CD14-positive monocyte (primary cell): Measurements from ENCODE around the gene CYP19A1. TPM values are rescaled to one million over a fixed set of nuclear protein-coding genes. Genes with fewer than 3 reads are reported as not detected.

Source experiments
- DNase-seq, 3 donors: peaks; one replicate each; pipeline ENCODE4 v3.0.0-alpha.2; 2011 to 2022
- H2AFZ ChIP-seq: 2 replicates; pipeline ENCODE4 v1.6.0; 2012; ENCODE audit warnings: mild to moderate bottlenecking, low read depth, low read length, inconsistent platforms; ENCODE audit not compliant: insufficient read depth, poor library complexity, severe bottlenecking
- H3K27ac ChIP-seq, 2 donors: 1 replicate in 1 of 2; 2 replicates in 1 of 2; pipeline ENCODE4 v1.5.1; 2012 to 2013; ENCODE audit warnings: low read length in 2 of 2, control low read depth in 1 of 2, inconsistent platforms in 1 of 2, low read depth in 1 of 2, mild to moderate bottlenecking in 1 of 2
- H3K27me3 ChIP-seq, 2 donors: one replicate each; pipeline versions ENCODE4 v1.6.0 to v1.6.1; 2011 to 2013; ENCODE audit warnings: low read length in 2 of 2; ENCODE audit not compliant: control insufficient read depth in 2 of 2, insufficient read depth in 2 of 2
- H3K36me3 ChIP-seq, 2 donors: replicated peaks in 1 of 2; 1 replicate in 1 of 2; 2 replicates in 1 of 2; pipeline versions ENCODE4 v1.5.1 to v1.6.1; 2012 to 2013; ENCODE audit warnings: low read length in 2 of 2, control low read depth in 1 of 2, inconsistent platforms in 1 of 2, mild to moderate bottlenecking in 1 of 2; ENCODE audit not compliant: insufficient read depth in 2 of 2, control insufficient read depth in 1 of 2
- H3K4me1 ChIP-seq, 2 donors: 1 replicate in 1 of 2; 2 replicates in 1 of 2; pipeline versions ENCODE4 v1.5.1 to v1.6.1; 2012 to 2013; ENCODE audit warnings: low read length in 2 of 2, control low read depth in 1 of 2, inconsistent platforms in 1 of 2, mild to moderate bottlenecking in 1 of 2, moderate library complexity in 1 of 2; ENCODE audit not compliant: insufficient read depth in 2 of 2, control insufficient read depth in 1 of 2
- H3K4me2 ChIP-seq: replicated peaks from 2 replicates; pipeline ENCODE3; 2012; ENCODE audit warnings: low read length, moderate library complexity, mild to moderate bottlenecking; ENCODE audit not compliant: poor library complexity, severe bottlenecking; ENCODE audit errors: extremely low read depth
- H3K4me3 ChIP-seq, 3 experiments: fragments of 200-600 bp in 1 of 3; sonication (generic) in 1 of 3; replicated peaks in 1 of 3; 1 replicate in 2 of 3; 2 replicates in 1 of 3; pipeline ENCODE4 v1.5.1; 2011 to 2013; ENCODE audit warnings: low read length in 3 of 3, mild to moderate bottlenecking in 3 of 3, control low read depth in 2 of 3, low read depth in 2 of 3, inconsistent platforms in 1 of 3, moderate library complexity in 1 of 3
- H3K79me2 ChIP-seq: 2 replicates; pipeline ENCODE4 v1.6.0; 2012; ENCODE audit warnings: mild to moderate bottlenecking, control low read depth, inconsistent platforms, low read length, moderate library complexity; ENCODE audit not compliant: insufficient read depth
- H3K9ac ChIP-seq: 2 replicates; pipeline ENCODE4 v1.6.0; 2017; ENCODE audit warnings: low read length, mild to moderate bottlenecking; ENCODE audit not compliant: insufficient read depth, poor library complexity, severe bottlenecking
- H3K9me3 ChIP-seq, 2 donors: replicated peaks in 1 of 2; 1 replicate in 1 of 2; 2 replicates in 1 of 2; pipeline versions ENCODE4 v1.5.1 to v1.6.1; 2012 to 2013; ENCODE audit warnings: low read length in 2 of 2, control low read depth in 1 of 2; ENCODE audit not compliant: control insufficient read depth in 1 of 2, insufficient read depth in 1 of 2
- H4K20me1 ChIP-seq: 2 replicates; pipeline ENCODE4 v1.6.0; 2012; ENCODE audit warnings: mild to moderate bottlenecking, low read length, control low read depth, moderate library complexity; ENCODE audit not compliant: insufficient read depth
- H3K27ac Mint-ChIP-seq, 7 donors: one replicate each; pipeline ENCODE4 v1.8.0; 2020; ENCODE audit warnings: mild to moderate bottlenecking in 7 of 7, mixed read lengths in 7 of 7, moderate library complexity in 6 of 7, inconsistent platforms in 2 of 7
- H3K27me3 Mint-ChIP-seq, 3 donors: one replicate each; pipeline ENCODE4 v1.8.0; 2021 to 2022; ENCODE audit warnings: low read depth in 3 of 3, mild to moderate bottlenecking in 3 of 3, mixed read lengths in 3 of 3, moderate library complexity in 3 of 3, inconsistent platforms in 1 of 3
- H3K36me3 Mint-ChIP-seq, 2 donors: one replicate each; pipeline ENCODE4 v1.8.0; 2020; ENCODE audit warnings: mixed read lengths in 2 of 2, inconsistent platforms in 1 of 2, mild to moderate bottlenecking in 1 of 2
- H3K4me1 Mint-ChIP-seq: one replicate; pipeline ENCODE4 v1.8.0; 2020; ENCODE audit warnings: mild to moderate bottlenecking, mixed read lengths
- H3K4me3 Mint-ChIP-seq, 2 donors: one replicate each; pipeline ENCODE4 v1.8.0; 2020; ENCODE audit warnings: mild to moderate bottlenecking in 2 of 2, mixed read lengths in 2 of 2, moderate library complexity in 1 of 2
- H3K9me3 Mint-ChIP-seq, 7 donors: one replicate each; pipeline ENCODE4 v1.8.0; 2020 to 2022; ENCODE audit warnings: mixed read lengths in 7 of 7, mild to moderate bottlenecking in 6 of 7, moderate library complexity in 6 of 7, inconsistent platforms in 2 of 7
- CTCF ChIP-seq: fragments of 200-600 bp; IDR thresholded peaks from one replicate; pipeline ENCODE4 v1.8.0; 2022; ENCODE audit warnings: antibody characterized with exemption, mild to moderate bottlenecking
- WGBS: methylation state at CpG from one replicate; pipeline ENCODE4 v1.1.5; 2013; ENCODE audit warnings: missing lambda C conversion rate; ENCODE audit not compliant: insufficient coverage; 5-methylcytosine and 5-hydroxymethylcytosine counted together
- intact Hi-C, 2 donors: fragments of 100-400 bp; cut with micrococcal nuclease; formaldehyde crosslinking; loops; one replicate each; pipeline versions ENCODE4 v1.15.0 to v1.15.1; 2023
- polyA plus RNA-seq, 3 donors: library from polyadenylated mRNA; depleted of rRNA in 1 of 3; unstranded in 2 of 3; stranded (reverse) in 1 of 3; fragments of 300-500 nt in 2 of 3; fragments of >200 nt in 1 of 3; fragmentation: Illumina TruSeq in 2 of 3; gene quantifications; 1 replicate in 2 of 3; 2 replicates in 1 of 3; pipeline ENCODE4 v1.2.3, GENCODE V29; 2012 to 2021

Gene CYP19A1
- polyA plus RNA-seq, 3 donors, result not detected

GRCh38 chr15:51269496-51269895 lies 68.9 kb downstream of the CYP19A1 start:
- no peak for TF ChIP-seq CTCF
- H3K9ac ChIP-seq, result no peak overlapping the region
- no peak overlapping the region for H3K4me2 ChIP-seq
- no peak for DNase-seq
- Mint-ChIP-seq H3K27ac (no peak overlapping the region), H3K9me3 (peaks cover 0 to 4% (median 0%) of the 10 kb centered on the region in 7 donors), H3K36me3 (no peaks in the 10 kb centered on the region), H3K4me1 (peaks cover 15% of the 10 kb centered on the region), H3K4me3 (no peak overlapping the region), H3K27me3 (peaks cover 9 to 53% (median 24%) of the 10 kb centered on the region in 3 donors)
- 60% methylated on average over 1 of the region's 2 CpGs for WGBS
- no peak overlapping the region for H3K27ac ChIP-seq
- no peaks in the 10 kb centered on the region for H3K36me3 ChIP-seq
- H3K27me3 ChIP-seq, result peaks cover 20% of the 10 kb centered on the region in 2 donors
- no peak overlapping the region for H2AFZ ChIP-seq
- intact Hi-C loops, result no loop called here
- H4K20me1 ChIP-seq, result no peaks in the 10 kb centered on the region
- H3K4me1 ChIP-seq, result peaks cover 12 to 18% of the 10 kb centered on the region in 2 donors
- no peak overlapping the region for H3K4me3 ChIP-seq
- H3K9me3 ChIP-seq, result no peaks in the 10 kb centered on the region
- H3K79me2 ChIP-seq, result no peaks in the 10 kb centered on the region

- Histone ChIP-seq H4K20me1 (no peaks in the 10 kb centered on the region), H3K36me3 (no peaks in the 10 kb centered on the region), H3K79me2 (no peaks in the 10 kb centered on the region), H2AFZ (peak overlapping the region; percentile 87), H3K9me3 (no peaks in the 10 kb centered on the region), H3K9ac (peak overlapping the region; percentile 60), H3K4me1 (peaks cover 25 to 32% of the 10 kb centered on the region in 2 donors), H3K27me3 (peaks cover 20% of the 10 kb centered on the region in 2 donors), H3K27ac (no peak overlapping the region), H3K4me3 (peak overlapping the region; percentile 38 to 77 (median 44)), H3K4me2 (peak overlapping the region; percentile 93)
- Mint-ChIP-seq H3K27ac (no peak overlapping the region), H3K27me3 (peaks cover 9 to 48% (median 24%) of the 10 kb centered on the region in 3 donors), H3K36me3 (no peaks in the 10 kb centered on the region), H3K9me3 (peaks cover 0 to 4% (median 0%) of the 10 kb centered on the region in 7 donors), H3K4me3 (peak overlapping the region; percentile 71 to 92), H3K4me1 (peaks cover 15% of the 10 kb centered on the region)
- intact Hi-C loops, result no loop called here
- WGBS, result 0% methylated on average over 2 of the region's 11 CpGs
- DNase-seq, result no peak
- no peak for TF ChIP-seq CTCF
These were observed 70.7 kb downstream of the CYP19A1 start for GRCh38 chr15:51267703-51268083.
